ENCODE measurements around the gene FOXS1. TPM values are rescaled to one million over a fixed set of nuclear protein-coding genes. Genes with fewer than 3 reads are reported as not detected.

Gene FOXS1
- total and polyA plus RNA-seq, 8 donors, result 0.16 to 1.7 (median 0.85) TPM; not detected in 2

- H3K27ac ChIP-seq, result no peak overlapping the region
- no peaks in the 10 kb centered on the region for H3K36me3 ChIP-seq
- no peak overlapping the region for H3K4me3 ChIP-seq
- intact Hi-C loops (cut with DNase I), result no loop called here
- H3K4me1 ChIP-seq, result peaks cover 0 to 9% (median 9%) of the 10 kb centered on the region in 3 donors
- DNase-seq, result no peak
- no peak for FAIRE-seq
- ATAC-seq, result no peak
- 76 to 86% methylated on average over 3 of the region's 3 CpGs for WGBS, 2 donors
- H3K27me3 ChIP-seq, result no peaks in the 10 kb centered on the region
- TF ChIP-seq, protein P1, sequence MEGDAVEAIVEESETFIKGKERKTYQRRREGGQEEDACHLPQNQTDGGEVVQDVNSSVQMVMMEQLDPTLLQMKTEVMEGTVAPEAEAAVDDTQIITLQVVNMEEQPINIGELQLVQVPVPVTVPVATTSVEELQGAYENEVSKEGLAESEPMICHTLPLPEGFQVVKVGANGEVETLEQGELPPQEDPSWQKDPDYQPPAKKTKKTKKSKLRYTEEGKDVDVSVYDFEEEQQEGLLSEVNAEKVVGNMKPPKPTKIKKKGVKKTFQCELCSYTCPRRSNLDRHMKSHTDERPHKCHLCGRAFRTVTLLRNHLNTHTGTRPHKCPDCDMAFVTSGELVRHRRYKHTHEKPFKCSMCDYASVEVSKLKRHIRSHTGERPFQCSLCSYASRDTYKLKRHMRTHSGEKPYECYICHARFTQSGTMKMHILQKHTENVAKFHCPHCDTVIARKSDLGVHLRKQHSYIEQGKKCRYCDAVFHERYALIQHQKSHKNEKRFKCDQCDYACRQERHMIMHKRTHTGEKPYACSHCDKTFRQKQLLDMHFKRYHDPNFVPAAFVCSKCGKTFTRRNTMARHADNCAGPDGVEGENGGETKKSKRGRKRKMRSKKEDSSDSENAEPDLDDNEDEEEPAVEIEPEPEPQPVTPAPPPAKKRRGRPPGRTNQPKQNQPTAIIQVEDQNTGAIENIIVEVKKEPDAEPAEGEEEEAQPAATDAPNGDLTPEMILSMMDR (IDR thresholded peaks at IDR 0.05), result no peak
- H3K9me3 ChIP-seq, result no peaks in the 10 kb centered on the region
Observed at GRCh38 chr20:31809661-31810060, 35.7 kb downstream of the FOXS1 start.

DNA sequence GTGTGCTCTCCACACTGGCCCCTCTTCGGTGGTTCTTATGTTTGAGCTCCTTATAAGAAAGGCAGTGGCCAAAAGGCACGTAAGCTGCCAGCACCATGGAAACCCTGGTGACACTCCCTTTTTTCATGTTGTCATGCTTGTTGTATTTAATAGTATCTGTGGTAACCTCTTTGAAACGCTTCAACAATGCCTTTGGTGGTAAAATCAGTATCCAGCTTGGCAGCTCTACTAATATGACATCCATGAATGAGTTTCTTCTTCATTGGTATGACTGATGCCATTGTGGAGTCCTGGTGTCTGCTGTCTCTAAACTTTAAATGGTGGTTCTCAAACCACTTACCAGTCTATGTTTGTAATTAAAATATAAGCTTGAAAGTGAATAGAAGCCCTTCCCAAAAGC lies 36.9 kb downstream of the FOXS1 start:
- Histone ChIP-seq H3K9me3 (no peaks in the 10 kb centered on the region), H3K27ac (no peak overlapping the region), H3K36me3 (no peaks in the 10 kb centered on the region), H3K4me1 (peaks cover 0 to 9% (median 9%) of the 10 kb centered on the region in 3 donors), H3K4me3 (no peak overlapping the region), H3K27me3 (no peaks in the 10 kb centered on the region)
- WGBS, 2 donors, result 90 to 95% methylated on average over 3 of the region's 3 CpGs
- intact Hi-C loops (cut with DNase I), result no loop called here
- no peak for FAIRE-seq
- no peak for DNase-seq
- TF ChIP-seq, protein P1 (IDR thresholded peaks at IDR 0.05), result no peak
- ATAC-seq, result no peak

GRCh38 chr20:31806564-31807355 lies 38.6 kb downstream of the FOXS1 start:
- H3K9me3 ChIP-seq, result no peaks in the 10 kb centered on the region
- no peak overlapping the region for H3K27ac ChIP-seq
- peak in 2 of 4 donors; percentile 39 to 40 for ATAC-seq
- intact Hi-C loops (cut with DNase I), result no loop called here
- H3K27me3 ChIP-seq, result no peaks in the 10 kb centered on the region
- FAIRE-seq, result no peak
- no peaks in the 10 kb centered on the region for H3K4me1 ChIP-seq
- H3K4me3 ChIP-seq, result no peak overlapping the region
- 78 to 82% methylated on average over 8 of the region's 8 CpGs for WGBS, 2 donors
- no peak for DNase-seq
- no peaks in the 10 kb centered on the region for H3K36me3 ChIP-seq
- TF ChIP-seq, protein P1 (IDR thresholded peaks at IDR 0.05), result no peak

GRCh38 chr20:31803552-31804291 lies 41.7 kb downstream of the FOXS1 start:
- intact Hi-C loops (cut with DNase I), result no loop called here
- Histone ChIP-seq H3K9me3 (no peaks in the 10 kb centered on the region), H3K27me3 (no peaks in the 10 kb centered on the region), H3K4me1 (no peaks in the 10 kb centered on the region), H3K36me3 (no peaks in the 10 kb centered on the region), H3K27ac (no peak overlapping the region), H3K4me3 (no peak overlapping the region)
- 87 to 97% methylated on average over 7 of the region's 7 CpGs for WGBS, 2 donors
- DNase-seq (no peak), FAIRE-seq (no peak), ATAC-seq (no peak)
- TF ChIP-seq, protein P1 (IDR thresholded peaks at IDR 0.05), result no peak
